ENCODE data around the gene RRH.

Gene RRH

GRCh38 chr4:109872065-109872464, 44.3 kb downstream of the RRH start:
- no peaks in the 10 kb centered on the region for H3K9me3 ChIP-seq (ENCODE audit: insufficient read depth, low read length)
- no peaks in the 10 kb centered on the region for H3K36me3 ChIP-seq (ENCODE audit: low read length)
- H3K27ac ChIP-seq (ENCODE audit: low read depth, low read length) = no peak overlapping the region
- no peaks in the 10 kb centered on the region for H3K79me2 ChIP-seq (ENCODE audit: insufficient read depth, low read length)
- no peak overlapping the region for H3K9ac ChIP-seq (ENCODE audit: low read length)
- no peaks in the 10 kb centered on the region for H3K9me2 ChIP-seq (replicated peaks; ENCODE audit: insufficient read depth, low read length)
- H3K4me3 ChIP-seq (ENCODE audit: insufficient read depth, low read length, poor library complexity, severe bottlenecking) = no peak overlapping the region
- H3K27me3 ChIP-seq (ENCODE audit: low read length) = no peaks in the 10 kb centered on the region
- H3K4me2 ChIP-seq (ENCODE audit: low read depth, low read length, poor library complexity, severe bottlenecking) = no peak overlapping the region
- H4K20me1 ChIP-seq (ENCODE audit: low read depth, low read length) = no peaks in the 10 kb centered on the region
- no peaks in the 10 kb centered on the region for H3F3A ChIP-seq (ENCODE audit: insufficient read depth)
- TF ChIP-seq EZH2phosphoT487 (conservative IDR thresholded peaks at IDR 0.05; ENCODE audit: low read length) = no peak
- TF ChIP-seq, protein P1, sequence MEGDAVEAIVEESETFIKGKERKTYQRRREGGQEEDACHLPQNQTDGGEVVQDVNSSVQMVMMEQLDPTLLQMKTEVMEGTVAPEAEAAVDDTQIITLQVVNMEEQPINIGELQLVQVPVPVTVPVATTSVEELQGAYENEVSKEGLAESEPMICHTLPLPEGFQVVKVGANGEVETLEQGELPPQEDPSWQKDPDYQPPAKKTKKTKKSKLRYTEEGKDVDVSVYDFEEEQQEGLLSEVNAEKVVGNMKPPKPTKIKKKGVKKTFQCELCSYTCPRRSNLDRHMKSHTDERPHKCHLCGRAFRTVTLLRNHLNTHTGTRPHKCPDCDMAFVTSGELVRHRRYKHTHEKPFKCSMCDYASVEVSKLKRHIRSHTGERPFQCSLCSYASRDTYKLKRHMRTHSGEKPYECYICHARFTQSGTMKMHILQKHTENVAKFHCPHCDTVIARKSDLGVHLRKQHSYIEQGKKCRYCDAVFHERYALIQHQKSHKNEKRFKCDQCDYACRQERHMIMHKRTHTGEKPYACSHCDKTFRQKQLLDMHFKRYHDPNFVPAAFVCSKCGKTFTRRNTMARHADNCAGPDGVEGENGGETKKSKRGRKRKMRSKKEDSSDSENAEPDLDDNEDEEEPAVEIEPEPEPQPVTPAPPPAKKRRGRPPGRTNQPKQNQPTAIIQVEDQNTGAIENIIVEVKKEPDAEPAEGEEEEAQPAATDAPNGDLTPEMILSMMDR (IDR thresholded peaks at IDR 0.05; ENCODE audit: insufficient read depth, low read length, poor library complexity, severe bottlenecking) = no peak
- no peak overlapping the region for H2AFZ ChIP-seq (ENCODE audit: low read depth, low read length, severe bottlenecking)

GRCh38 chr4:109872950-109873656, 45.3 kb downstream of the RRH start:
- no peaks in the 10 kb centered on the region for H3K9me3 ChIP-seq (ENCODE audit: insufficient read depth, low read length)
- no peaks in the 10 kb centered on the region for H3K27me3 ChIP-seq (ENCODE audit: low read length)
- H3F3A ChIP-seq (ENCODE audit: insufficient read depth) = no peaks in the 10 kb centered on the region
- no peaks in the 10 kb centered on the region for H3K36me3 ChIP-seq (ENCODE audit: low read length)
- H2AFZ ChIP-seq (ENCODE audit: low read depth, low read length, severe bottlenecking) = no peak overlapping the region
- no peaks in the 10 kb centered on the region for H4K20me1 ChIP-seq (ENCODE audit: low read depth, low read length)
- no peaks in the 10 kb centered on the region for H3K9me2 ChIP-seq (replicated peaks; ENCODE audit: insufficient read depth, low read length)
- H3K9ac ChIP-seq (ENCODE audit: low read length) = no peak overlapping the region
- no peak overlapping the region for H3K4me3 ChIP-seq (ENCODE audit: insufficient read depth, low read length, poor library complexity, severe bottlenecking)
- TF ChIP-seq, protein P1 (IDR thresholded peaks at IDR 0.05; ENCODE audit: insufficient read depth, low read length, poor library complexity, severe bottlenecking) = no peak
- H3K4me2 ChIP-seq (ENCODE audit: low read depth, low read length, poor library complexity, severe bottlenecking) = no peak overlapping the region
- H3K27ac ChIP-seq (ENCODE audit: low read depth, low read length) = no peak overlapping the region
- no peaks in the 10 kb centered on the region for H3K79me2 ChIP-seq (ENCODE audit: insufficient read depth, low read length)

GRCh38 chr4:109873791-109874514, 46.2 kb downstream of the RRH start:
- H2AFZ ChIP-seq (ENCODE audit: low read depth, low read length, severe bottlenecking) = no peak overlapping the region

More at GRCh38 chr4:109873791-109874514, 46.2 kb downstream of the RRH start:
- Histone ChIP-seq H3K79me2 (ENCODE audit: insufficient read depth, low read length) (no peaks in the 10 kb centered on the region), H3K4me2 (ENCODE audit: low read depth, low read length, poor library complexity, severe bottlenecking) (no peak overlapping the region), H3F3A (ENCODE audit: insufficient read depth) (no peaks in the 10 kb centered on the region), H3K36me3 (ENCODE audit: low read length) (no peaks in the 10 kb centered on the region), H3K9ac (ENCODE audit: low read length) (no peak overlapping the region), H3K9me2 (replicated peaks; ENCODE audit: insufficient read depth, low read length) (no peaks in the 10 kb centered on the region), H3K4me3 (ENCODE audit: insufficient read depth, low read length, poor library complexity, severe bottlenecking) (no peak overlapping the region), H3K9me3 (ENCODE audit: insufficient read depth, low read length) (no peaks in the 10 kb centered on the region), H3K27me3 (ENCODE audit: low read length) (no peaks in the 10 kb centered on the region), H4K20me1 (ENCODE audit: low read depth, low read length) (no peaks in the 10 kb centered on the region), H3K27ac (ENCODE audit: low read depth, low read length) (no peak overlapping the region)
- TF ChIP-seq EZH2phosphoT487 (conservative IDR thresholded peaks at IDR 0.05; ENCODE audit: low read length) = no peak
- TF ChIP-seq, protein P1 (IDR thresholded peaks at IDR 0.05; ENCODE audit: insufficient read depth, low read length, poor library complexity, severe bottlenecking) = no peak
